Brain microvascular endothelial cell (primary cell): ENCODE data around the gene ABHD2.

Source experiments
- DNase-seq: peaks from one replicate; pipeline ENCODE4 v3.0.0-alpha.2; 2020
- H3K27ac ChIP-seq: fragments of 250-450 bp; sonication (Bioruptor Pico); 2 replicates; pipeline ENCODE4 v1.5.1; 2020; ENCODE audit warnings: mild to moderate bottlenecking, moderate library complexity
- H3K27me3 ChIP-seq: fragments of 250-450 bp; sonication (Bioruptor Pico); replicated peaks from 2 replicates; pipeline ENCODE4 v1.5.1; 2020; ENCODE audit warnings: mild to moderate bottlenecking
- H3K36me3 ChIP-seq: fragments of 250-450 bp; sonication (Bioruptor Pico); replicated peaks from 2 replicates; pipeline ENCODE4 v1.5.1; 2020; ENCODE audit warnings: mild to moderate bottlenecking
- H3K4me3 ChIP-seq: 2 replicates; pipeline ENCODE4 v1.5.1; 2011; ENCODE audit warnings: low read depth, mild to moderate bottlenecking, control low read depth, low read length, moderate library complexity
- CTCF ChIP-seq: IDR thresholded peaks from 2 replicates; pipeline ENCODE4 v1.5.1; 2011; ENCODE audit warnings: low read depth, mild to moderate bottlenecking, moderate library complexity, low read length, control low read depth, inconsistent platforms; ENCODE audit errors: missing control alignments
- in situ Hi-C: cut with HindIII; loops from 2 replicates; pipeline ENCODE4 v1.10.0; 2017; ENCODE audit warnings: low sequenced_read_pairs, low pct_ligation_motif_present

Gene ABHD2

GRCh38 chr15:89150762-89151664, 62.8 kb downstream of the ABHD2 start:
- H3K36me3 ChIP-seq, result peaks cover 15% of the 10 kb centered on the region
- no peak for TF ChIP-seq CTCF
- no peak overlapping the region for H3K27ac ChIP-seq
- no peaks in the 10 kb centered on the region for H3K27me3 ChIP-seq
- DNase-seq, result no peak
- in situ Hi-C loops, result no loop called here
- no peak overlapping the region for H3K4me3 ChIP-seq

- in situ Hi-C loops, result no loop called here
- H3K27me3 ChIP-seq, result no peaks in the 10 kb centered on the region
- H3K36me3 ChIP-seq, result peaks cover 27% of the 10 kb centered on the region
- TF ChIP-seq CTCF, result no peak
- H3K4me3 ChIP-seq, result no peak overlapping the region
- DNase-seq, result no peak
- H3K27ac ChIP-seq, result no peak overlapping the region
Measured at GRCh38 chr15:89155122-89155521, 66.9 kb downstream of the ABHD2 start.

- Histone ChIP-seq H3K36me3 (peaks cover 27% of the 10 kb centered on the region), H3K27ac (no peak overlapping the region), H3K4me3 (no peak overlapping the region), H3K27me3 (no peaks in the 10 kb centered on the region)
- no peak for DNase-seq
- in situ Hi-C loops, result no loop called here
- TF ChIP-seq CTCF, result no peak
Measured at GRCh38 chr15:89155656-89156055, 67.4 kb downstream of the ABHD2 start.

- Histone ChIP-seq H3K27ac (no peak overlapping the region), H3K36me3 (peaks cover 22% of the 10 kb centered on the region), H3K27me3 (no peaks in the 10 kb centered on the region), H3K4me3 (no peak overlapping the region)
- in situ Hi-C loops, result no loop called here
- TF ChIP-seq CTCF, result no peak
- DNase-seq, result no peak
Measured at GRCh38 chr15:89157061-89157460, 68.8 kb downstream of the ABHD2 start.

- H3K4me3 ChIP-seq, result no peak overlapping the region
- H3K36me3 ChIP-seq, result peaks cover 13% of the 10 kb centered on the region
- DNase-seq, result no peak
- in situ Hi-C loops, result no loop called here
- TF ChIP-seq CTCF, result no peak
- H3K27ac ChIP-seq, result no peak overlapping the region
- H3K27me3 ChIP-seq, result no peaks in the 10 kb centered on the region
Measured at GRCh38 chr15:89157918-89158564, 69.8 kb downstream of the ABHD2 start.
